ENCODE results near the gene GTPBP8.

GTPBP8 gene

GRCh38 chr3:112990672-112991602, at the start of gene GTPBP8:
GTPBP8 (plus strand) TSS chr3:112990984; CDS start chr3:112991000, 16 bp downstream.
- DNase-seq = peak; percentile 82

- no peak for DNase-seq
Observed at GRCh38 chr3:112948346-112948838, 42.4 kb upstream of the GTPBP8 start.

GRCh38 chr3:112956351-112956750, 34.4 kb upstream of the GTPBP8 start:
- no peak for DNase-seq

- DNase-seq = no peak
Observed at GRCh38 chr3:112958811-112959560, 31.8 kb upstream of the GTPBP8 start.

- no peak for DNase-seq
Observed at GRCh38 chr3:112963683-112964082, 27.1 kb upstream of the GTPBP8 start.

- no peak for DNase-seq
Observed at GRCh38 chr3:112965656-112966055, 25.1 kb upstream of the GTPBP8 start.

- no peak for DNase-seq
Observed at GRCh38 chr3:112966633-112967032, 24.2 kb upstream of the GTPBP8 start.

- no peak for DNase-seq
Observed at GRCh38 chr3:112967425-112967824, 23.4 kb upstream of the GTPBP8 start.

- DNase-seq = no peak
Observed at GRCh38 chr3:112967828-112968227, 23.0 kb upstream of the GTPBP8 start.

GRCh38 chr3:112972158-112972557, 18.6 kb upstream of the GTPBP8 start:
- DNase-seq = no peak

GRCh38 chr3:112973325-112974177, 17.2 kb upstream of the GTPBP8 start:
- peak; percentile 38 for DNase-seq

- DNase-seq = no peak
Observed at GRCh38 chr3:112974178-112974517, 16.6 kb upstream of the GTPBP8 start.

- DNase-seq = no peak
Observed at GRCh38 chr3:112974894-112975293, 15.9 kb upstream of the GTPBP8 start, which contains the start of gene CD200R1. CD200R1 (minus strand) TSS chr3:112975103; CDS start chr3:112974857, 246 bp downstream.

- no peak for DNase-seq
Observed at GRCh38 chr3:112976001-112976400, 14.8 kb upstream of the GTPBP8 start.

GRCh38 chr3:112976953-112977352, 13.8 kb upstream of the GTPBP8 start:
- no peak for DNase-seq

- DNase-seq = no peak
Observed at GRCh38 chr3:112979244-112979832, 11.4 kb upstream of the GTPBP8 start.

GRCh38 chr3:112980080-112980479, 10.7 kb upstream of the GTPBP8 start:
- no peak for DNase-seq

GRCh38 chr3:112982710-112983109, 8.1 kb upstream of the GTPBP8 start:
- no peak for DNase-seq

GRCh38 chr3:112984485-112984884, 6.3 kb upstream of the GTPBP8 start:
- DNase-seq = peak; percentile 44

GRCh38 chr3:112987710-112988334, 3.0 kb upstream of the GTPBP8 start:
- no peak for DNase-seq

- no peak for DNase-seq
Observed at GRCh38 chr3:112995800-112996199, 5.0 kb downstream of the GTPBP8 start.

GRCh38 chr3:113000691-113001090, 9.9 kb downstream of the GTPBP8 start:
- DNase-seq = no peak
